ENCODE data around the gene ACOXL. TPM values are rescaled to one million over a fixed set of nuclear protein-coding genes. Genes with fewer than 3 reads are reported as not detected.

ACOXL gene
- total RNA-seq, 2 donors from 2014 or later = 11.7 to 12.3 TPM

GRCh38 chr2:110766291-110766690, 33.9 kb downstream of the ACOXL start:
- peaks cover 35% of the 10 kb centered on the region for H3K27me3 ChIP-seq (ENCODE audit: control insufficient read depth, insufficient read depth, low read length, poor library complexity, severe bottlenecking)
- WGBS, 2 experiments (ENCODE audit: insufficient coverage in 1 of 2, insufficient read length in 1 of 2) = 92% methylated on average over 3 of the region's 3 CpGs; no CpG with 5 or more reads in 1 of the 2 experiments

DNA sequence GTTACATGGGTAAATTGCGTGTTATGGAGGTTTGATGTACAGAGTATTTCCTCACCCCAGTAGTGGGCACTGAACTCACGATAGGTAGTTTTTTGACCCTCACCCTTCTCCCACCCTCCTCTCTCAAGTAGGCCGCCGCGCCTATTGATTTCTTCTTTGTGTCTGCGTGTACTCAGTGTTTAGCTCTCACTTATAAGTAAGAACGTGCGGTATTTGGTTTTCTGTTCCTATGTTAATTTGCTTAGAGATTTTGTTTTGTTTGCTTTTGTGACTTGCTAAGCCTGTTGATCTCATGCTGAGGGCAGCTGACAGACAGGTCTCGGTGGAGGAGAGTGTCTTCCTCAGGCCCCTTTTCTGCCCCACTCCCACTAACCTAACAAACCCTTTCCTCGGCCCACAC, 36.2 kb downstream of the ACOXL start:
- H3K4me3 Mint-ChIP-seq = peak overlapping the region; percentile 33
- H3K9me3 Mint-ChIP-seq = peaks cover 27% of the 10 kb centered on the region
- TF ChIP-seq, protein P1, sequence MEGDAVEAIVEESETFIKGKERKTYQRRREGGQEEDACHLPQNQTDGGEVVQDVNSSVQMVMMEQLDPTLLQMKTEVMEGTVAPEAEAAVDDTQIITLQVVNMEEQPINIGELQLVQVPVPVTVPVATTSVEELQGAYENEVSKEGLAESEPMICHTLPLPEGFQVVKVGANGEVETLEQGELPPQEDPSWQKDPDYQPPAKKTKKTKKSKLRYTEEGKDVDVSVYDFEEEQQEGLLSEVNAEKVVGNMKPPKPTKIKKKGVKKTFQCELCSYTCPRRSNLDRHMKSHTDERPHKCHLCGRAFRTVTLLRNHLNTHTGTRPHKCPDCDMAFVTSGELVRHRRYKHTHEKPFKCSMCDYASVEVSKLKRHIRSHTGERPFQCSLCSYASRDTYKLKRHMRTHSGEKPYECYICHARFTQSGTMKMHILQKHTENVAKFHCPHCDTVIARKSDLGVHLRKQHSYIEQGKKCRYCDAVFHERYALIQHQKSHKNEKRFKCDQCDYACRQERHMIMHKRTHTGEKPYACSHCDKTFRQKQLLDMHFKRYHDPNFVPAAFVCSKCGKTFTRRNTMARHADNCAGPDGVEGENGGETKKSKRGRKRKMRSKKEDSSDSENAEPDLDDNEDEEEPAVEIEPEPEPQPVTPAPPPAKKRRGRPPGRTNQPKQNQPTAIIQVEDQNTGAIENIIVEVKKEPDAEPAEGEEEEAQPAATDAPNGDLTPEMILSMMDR (conservative IDR thresholded peaks at IDR 0.05) = no peak
- Histone ChIP-seq H3K4me3 (ENCODE audit: low read length) (no peak overlapping the region), H3K4me1 (ENCODE audit: control insufficient read depth, insufficient read depth, low read length) (peaks cover 6% of the 10 kb centered on the region), H3K27ac (ENCODE audit: low read depth, low read length) (no peak overlapping the region), H3K9me3 (ENCODE audit: control insufficient read depth, low read length) (peaks cover 27% of the 10 kb centered on the region), H3K9ac (ENCODE audit: extremely low read depth, low read length, poor library complexity, severe bottlenecking) (no peak overlapping the region), H3K36me3 (ENCODE audit: control insufficient read depth, insufficient read depth, low read length) (no peaks in the 10 kb centered on the region), H3K27me3 (ENCODE audit: control insufficient read depth, insufficient read depth, low read length, poor library complexity, severe bottlenecking) (peaks cover 58% of the 10 kb centered on the region)
- no peak for DNase-seq
- H3K27me3 Mint-ChIP-seq (ENCODE audit: insufficient read depth) = peaks cover 51% of the 10 kb centered on the region
- H3K36me3 Mint-ChIP-seq (ENCODE audit: low read depth) = peaks cover 9% of the 10 kb centered on the region
- peak overlapping the region; percentile 33 for H3K27ac Mint-ChIP-seq
- H3K4me1 Mint-ChIP-seq = peaks cover 54% of the 10 kb centered on the region
- WGBS, 2 experiments (ENCODE audit: insufficient coverage in 1 of 2, insufficient read length in 1 of 2) = 12% methylated on average over 9 of the region's 10 CpGs; no CpG with 5 or more reads in 1 of the 2 experiments

More at GRCh38 chr2:110766291-110766690, 33.9 kb downstream of the ACOXL start:
- TF ChIP-seq, protein P1 (conservative IDR thresholded peaks at IDR 0.05) = no peak
- Histone ChIP-seq H3K9ac (ENCODE audit: extremely low read depth, low read length, poor library complexity, severe bottlenecking) (no peak overlapping the region), H3K9me3 (ENCODE audit: control insufficient read depth, low read length) (peaks cover 33% of the 10 kb centered on the region), H3K36me3 (ENCODE audit: control insufficient read depth, insufficient read depth, low read length) (no peaks in the 10 kb centered on the region), H3K4me3 (ENCODE audit: low read length) (no peak overlapping the region), H3K27ac (ENCODE audit: low read depth, low read length) (no peak overlapping the region), H3K4me1 (ENCODE audit: control insufficient read depth, insufficient read depth, low read length) (peaks cover 3% of the 10 kb centered on the region)
- peaks cover 32% of the 10 kb centered on the region for H3K27me3 Mint-ChIP-seq (ENCODE audit: insufficient read depth)
- H3K36me3 Mint-ChIP-seq (ENCODE audit: low read depth) = peaks cover 16% of the 10 kb centered on the region
- H3K9me3 Mint-ChIP-seq = peaks cover 42% of the 10 kb centered on the region
- H3K27ac Mint-ChIP-seq = no peak overlapping the region
- peaks cover 34% of the 10 kb centered on the region for H3K4me1 Mint-ChIP-seq
- H3K4me3 Mint-ChIP-seq = no peak overlapping the region
- no peak for DNase-seq

DNA sequence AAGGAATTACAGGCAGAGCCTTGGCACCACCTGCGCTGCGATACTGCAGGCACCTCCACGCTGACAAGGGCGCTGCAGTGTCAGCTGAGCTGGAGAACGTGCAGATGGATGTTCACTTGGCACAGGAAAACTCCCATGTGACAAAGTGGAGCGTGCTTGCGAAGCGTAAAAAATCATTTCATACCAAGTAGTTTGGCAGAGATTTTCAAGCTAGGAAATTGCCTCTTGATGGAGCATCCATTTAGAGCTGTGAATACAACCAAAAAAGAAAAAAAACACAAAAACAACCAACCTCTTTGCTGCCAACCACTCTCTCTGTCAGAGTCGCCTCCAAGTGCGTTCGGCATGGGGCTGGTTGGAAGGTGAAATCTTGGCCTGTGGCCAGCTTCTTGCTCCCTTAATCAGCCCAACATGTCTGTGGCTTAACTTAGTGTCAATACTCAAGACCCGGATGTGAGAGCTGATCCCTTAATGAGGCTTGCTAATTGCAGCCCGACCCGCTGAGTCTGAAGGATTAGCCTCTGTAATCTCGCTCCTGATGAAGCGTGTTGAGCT, 38.1 kb downstream of the ACOXL start:
- Histone ChIP-seq H3K4me1 (ENCODE audit: control insufficient read depth, insufficient read depth, low read length) (peaks cover 6% of the 10 kb centered on the region), H3K27me3 (ENCODE audit: control insufficient read depth, insufficient read depth, low read length, poor library complexity, severe bottlenecking) (peaks cover 75% of the 10 kb centered on the region), H3K36me3 (ENCODE audit: control insufficient read depth, insufficient read depth, low read length) (no peaks in the 10 kb centered on the region), H3K27ac (ENCODE audit: low read depth, low read length) (no peak overlapping the region), H3K9me3 (ENCODE audit: control insufficient read depth, low read length) (peaks cover 16% of the 10 kb centered on the region), H3K9ac (ENCODE audit: extremely low read depth, low read length, poor library complexity, severe bottlenecking) (no peak overlapping the region), H3K4me3 (ENCODE audit: low read length) (no peak overlapping the region)
- 64 to 65% methylated on average over 12 to 16 of the region's 16 CpGs for WGBS, 2 experiments (ENCODE audit: insufficient coverage in 1 of 2, insufficient read length in 1 of 2)
- peaks cover 62% of the 10 kb centered on the region for H3K27me3 Mint-ChIP-seq (ENCODE audit: insufficient read depth)
- no peak overlapping the region for H3K4me3 Mint-ChIP-seq
- peaks cover 59% of the 10 kb centered on the region for H3K4me1 Mint-ChIP-seq
- peaks cover 13% of the 10 kb centered on the region for H3K9me3 Mint-ChIP-seq
- H3K36me3 Mint-ChIP-seq (ENCODE audit: low read depth) = peaks cover 5% of the 10 kb centered on the region
- DNase-seq = peak; percentile 82
- H3K27ac Mint-ChIP-seq = peak overlapping the region; percentile 60
- TF ChIP-seq, protein P1 (conservative IDR thresholded peaks at IDR 0.05) = no peak
